ENCODE data around the gene NSMCE3.
A peak's percentile ranks its signal among the peaks of the same experiment; 100 is the strongest.
"Not testable (repeated sequence)": the region's sequence is repeated elsewhere in the genome, so short reads cannot be mapped to it uniquely, and the experiment has no call there.

Gene NSMCE3

DNA sequence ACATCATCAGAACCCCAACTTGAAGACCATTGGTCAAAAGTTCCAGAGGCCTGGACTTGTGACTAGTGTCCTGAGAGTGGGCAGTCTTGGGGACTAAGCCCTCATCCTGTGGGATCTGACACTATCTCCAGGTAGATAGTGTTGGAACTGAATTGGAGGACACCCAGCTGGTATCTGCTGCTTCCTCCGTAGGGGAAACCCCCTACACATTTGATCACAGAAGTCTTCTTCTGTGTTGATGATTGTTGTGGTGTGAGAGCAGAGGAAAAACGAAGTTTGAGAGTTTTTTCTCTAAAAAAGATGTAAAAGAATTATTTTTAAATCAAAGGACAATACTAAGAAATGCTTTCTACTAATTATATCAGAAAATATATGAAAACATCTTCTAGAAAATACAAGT is 6.9 kb downstream of the NSMCE3 start:
- Mint-ChIP-seq H3K36me3 (ENCODE audit: insufficient read depth) (peaks cover 2% of the 10 kb centered on the region), H3K9me3 (no peaks in the 10 kb centered on the region), H3K27me3 (no peaks in the 10 kb centered on the region), H3K4me3 (no peak overlapping the region), H3K4me1 (ENCODE audit: low read depth in 2 of 2) (peaks cover 12 to 26% of the 10 kb centered on the region in 2 donors), H3K27ac (peak overlapping the region in 1 of 2 donors; percentile 12)
- DNase-seq (no peak), ATAC-seq (replicated peaks) (no peak)

DNA sequence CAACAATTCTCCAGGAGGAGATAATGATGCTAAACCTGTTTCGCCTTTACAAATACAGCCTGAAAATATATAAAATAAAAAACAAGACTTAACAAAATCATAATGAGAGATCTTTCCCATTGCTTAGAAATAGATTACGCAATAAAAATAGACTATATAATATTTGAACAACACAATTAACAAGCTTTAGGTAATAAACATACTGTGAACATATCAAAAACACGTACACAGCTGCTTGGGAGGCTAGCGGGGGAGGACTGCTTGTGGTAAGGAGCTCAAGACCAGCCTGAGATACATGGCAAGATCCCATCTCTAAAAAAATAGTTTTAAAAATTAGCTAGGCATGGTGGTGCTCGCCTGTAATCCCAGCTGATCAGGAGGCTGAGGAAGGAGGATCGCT is 8.7 kb downstream of the NSMCE3 start:
- ATAC-seq (replicated peaks) (no peak), DNase-seq (no peak)
- Mint-ChIP-seq H3K4me1 (ENCODE audit: low read depth in 2 of 2) (peaks cover 1 to 10% of the 10 kb centered on the region in 2 donors), H3K27me3 (peaks cover 0 to 1% of the 10 kb centered on the region in 2 donors), H3K36me3 (ENCODE audit: insufficient read depth) (no peaks in the 10 kb centered on the region), H3K4me3 (no peak overlapping the region), H3K27ac (no peak overlapping the region), H3K9me3 (no peaks in the 10 kb centered on the region)

GRCh38 chr15:29259233-29259632 is 10.4 kb downstream of the NSMCE3 start:
- Mint-ChIP-seq H3K9me3 (no peaks in the 10 kb centered on the region), H3K4me3 (no peak overlapping the region), H3K4me1 (ENCODE audit: low read depth in 2 of 2) (no peaks in the 10 kb centered on the region), H3K27ac (no peak overlapping the region), H3K36me3 (ENCODE audit: insufficient read depth) (no peaks in the 10 kb centered on the region), H3K27me3 (peaks cover 0 to 4% of the 10 kb centered on the region in 2 donors)
- ATAC-seq (replicated peaks) (no peak), DNase-seq (no peak)

DNA sequence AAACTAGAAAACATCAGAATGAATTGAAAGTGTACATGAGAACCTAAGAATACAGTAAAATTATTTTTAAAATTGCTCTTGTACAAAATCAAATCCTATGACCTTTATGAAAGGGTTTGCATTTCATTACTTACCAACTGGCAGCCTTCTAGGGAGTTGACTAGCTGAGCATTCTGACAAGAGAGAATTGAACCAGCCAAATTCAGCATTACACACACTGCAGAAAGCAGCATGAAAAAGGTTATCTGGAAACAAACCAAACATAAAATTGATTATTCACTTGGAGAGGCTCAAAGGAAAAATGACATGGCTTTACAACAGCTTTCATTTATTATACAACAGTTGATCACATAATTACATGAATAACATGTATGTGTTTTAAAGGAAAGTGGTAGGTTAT is 17.4 kb downstream of the NSMCE3 start:
- Mint-ChIP-seq H3K27me3 (peaks cover 0 to 9% of the 10 kb centered on the region in 2 donors), H3K9me3 (no peaks in the 10 kb centered on the region), H3K27ac (no peak overlapping the region), H3K4me1 (ENCODE audit: low read depth in 2 of 2) (no peaks in the 10 kb centered on the region), H3K36me3 (ENCODE audit: insufficient read depth) (no peaks in the 10 kb centered on the region), H3K4me3 (no peak overlapping the region)
- ATAC-seq (replicated peaks) (no peak), DNase-seq (no peak)

DNA sequence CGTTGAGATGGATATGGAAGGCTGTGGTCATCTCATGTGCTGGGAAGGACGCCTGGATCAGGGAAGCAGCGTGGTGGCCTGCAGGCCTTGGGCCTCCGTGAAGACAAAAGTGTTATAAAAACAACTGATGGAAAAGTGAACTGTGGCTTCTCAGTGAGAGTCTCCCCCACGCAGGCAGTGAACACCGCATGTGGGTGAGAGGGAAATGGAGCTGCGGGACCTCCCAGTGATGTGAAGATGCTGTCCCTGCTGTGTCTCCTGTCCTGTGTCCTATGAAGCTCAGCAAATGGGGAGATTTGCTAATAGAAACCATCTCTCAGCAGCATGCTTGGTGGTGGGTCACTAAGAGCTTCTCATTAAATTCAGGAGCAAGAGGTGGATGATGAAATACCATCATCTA is 25.1 kb downstream of the NSMCE3 start:
- Mint-ChIP-seq H3K27ac (no peak overlapping the region), H3K36me3 (ENCODE audit: insufficient read depth) (no peaks in the 10 kb centered on the region), H3K9me3 (no peaks in the 10 kb centered on the region), H3K27me3 (peaks cover 11 to 25% of the 10 kb centered on the region in 2 donors), H3K4me3 (no peak overlapping the region), H3K4me1 (ENCODE audit: low read depth in 2 of 2) (no peaks in the 10 kb centered on the region)
- ATAC-seq (replicated peaks), result no peak
- DNase-seq, result no peak

DNA sequence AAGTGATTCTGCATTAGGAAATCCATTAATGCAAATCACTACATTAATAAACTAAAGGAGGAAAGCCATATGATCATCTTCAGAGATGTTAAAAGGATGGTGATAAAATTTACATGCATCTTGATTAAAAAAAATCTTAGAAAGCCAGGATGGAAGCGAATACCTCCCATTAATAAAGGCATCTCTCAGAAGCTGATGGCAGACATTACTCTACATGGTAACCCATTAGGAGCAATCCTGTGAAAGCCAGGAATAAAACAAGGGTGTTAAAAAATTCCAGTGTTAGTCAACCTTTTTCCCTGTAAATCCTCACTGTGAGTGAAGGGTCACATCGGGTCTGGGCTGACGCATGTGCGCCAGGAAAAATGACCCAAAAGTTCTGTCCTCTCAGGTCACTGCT is 25.5 kb downstream of the NSMCE3 start:
- Mint-ChIP-seq H3K36me3 (ENCODE audit: insufficient read depth) (no peaks in the 10 kb centered on the region), H3K4me1 (ENCODE audit: low read depth in 2 of 2) (no peaks in the 10 kb centered on the region), H3K4me3 (no peak overlapping the region), H3K27me3 (peaks cover 16 to 30% of the 10 kb centered on the region in 2 donors), H3K9me3 (no peaks in the 10 kb centered on the region), H3K27ac (no peak overlapping the region)
- DNase-seq (no peak), ATAC-seq (replicated peaks) (no peak)

DNA sequence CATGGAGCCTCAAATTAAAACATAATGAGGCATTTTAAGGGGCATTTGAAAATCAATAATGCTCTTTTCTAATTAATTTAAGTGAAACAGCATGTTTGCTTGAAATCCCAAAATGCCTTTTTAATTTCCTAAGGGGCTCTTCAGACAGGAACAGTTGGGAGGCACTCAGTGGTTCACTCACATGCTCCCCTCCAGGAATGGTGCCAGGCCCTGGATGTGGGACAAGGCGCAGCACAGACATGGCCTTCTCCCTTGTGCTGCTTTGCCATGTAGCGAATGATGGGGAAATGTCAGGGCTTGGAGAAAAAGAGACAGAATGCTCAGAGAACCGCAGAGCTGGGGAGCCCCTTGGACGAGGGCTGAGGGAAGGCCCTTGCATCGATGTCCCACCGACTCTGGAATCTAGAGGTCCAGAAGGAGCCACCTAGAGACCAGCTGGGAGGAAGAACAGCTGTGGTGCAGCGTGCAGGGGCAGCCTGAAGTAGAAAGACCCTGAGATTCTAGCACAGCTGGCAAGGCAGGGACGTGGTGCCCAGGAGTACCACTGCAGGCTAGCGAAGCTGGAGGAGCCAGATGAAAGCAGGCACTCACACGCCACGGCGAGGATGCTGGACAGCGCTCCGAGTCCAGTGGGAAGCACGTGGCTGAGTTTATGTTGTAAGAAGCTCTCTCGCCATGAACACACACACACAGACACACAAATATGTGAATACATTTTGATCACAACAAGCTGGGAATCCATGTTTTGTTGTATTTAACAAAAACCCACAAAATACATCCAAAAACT is 27.0 kb downstream of the NSMCE3 start:
- Mint-ChIP-seq H3K27me3 (peaks cover 16 to 41% of the 10 kb centered on the region in 2 donors), H3K36me3 (ENCODE audit: insufficient read depth) (no peaks in the 10 kb centered on the region), H3K27ac (no peak overlapping the region), H3K4me1 (ENCODE audit: low read depth in 2 of 2) (no peaks in the 10 kb centered on the region), H3K4me3 (no peak overlapping the region), H3K9me3 (no peaks in the 10 kb centered on the region)
- ATAC-seq (replicated peaks), result no peak
- DNase-seq, result no peak

GRCh38 chr15:29241207-29241606 is 28.4 kb downstream of the NSMCE3 start:
- Mint-ChIP-seq H3K9me3 (no peaks in the 10 kb centered on the region), H3K4me3 (no peak overlapping the region), H3K27me3 (peaks cover 23 to 50% of the 10 kb centered on the region in 2 donors), H3K36me3 (ENCODE audit: insufficient read depth) (no peaks in the 10 kb centered on the region), H3K4me1 (ENCODE audit: low read depth in 2 of 2) (no peaks in the 10 kb centered on the region), H3K27ac (no peak overlapping the region)
- ATAC-seq (replicated peaks) (no peak), DNase-seq (no peak)

DNA sequence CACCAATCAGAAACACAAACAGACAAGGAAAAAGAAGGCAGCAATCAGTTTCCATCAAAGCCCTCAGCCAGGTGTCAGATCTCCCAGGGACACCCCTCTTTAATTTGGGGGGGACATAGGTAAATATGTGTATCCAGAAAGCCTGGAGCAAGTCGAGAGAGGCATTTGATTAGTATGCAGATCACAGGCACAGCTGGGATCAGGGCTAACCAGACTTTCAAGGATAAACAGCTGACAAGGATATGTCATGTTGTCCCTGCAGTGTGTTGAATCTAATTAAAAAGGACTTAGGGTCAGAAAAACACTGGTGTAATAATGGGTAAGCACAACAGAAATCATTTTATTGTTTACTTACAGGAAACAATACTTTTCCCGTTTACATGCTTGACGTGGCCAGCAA is 30.2 kb downstream of the NSMCE3 start:
- no peaks in the 10 kb centered on the region for H3K4me1 Mint-ChIP-seq (ENCODE audit: low read depth in 2 of 2)
- H3K36me3 Mint-ChIP-seq (ENCODE audit: insufficient read depth), result no peaks in the 10 kb centered on the region
- DNase-seq (no peak), ATAC-seq (replicated peaks) (no peak)
- H3K9me3 Mint-ChIP-seq, result peaks cover 0 to 3% of the 10 kb centered on the region in 2 donors
- H3K4me3 Mint-ChIP-seq, result no peak overlapping the region
- no peak overlapping the region for H3K27ac Mint-ChIP-seq
- peaks cover 42 to 63% of the 10 kb centered on the region in 2 donors for H3K27me3 Mint-ChIP-seq

- H3K27ac Mint-ChIP-seq, result no peak overlapping the region
- H3K4me1 Mint-ChIP-seq (ENCODE audit: low read depth in 2 of 2), result no peaks in the 10 kb centered on the region
- DNase-seq (no peak), ATAC-seq (replicated peaks) (no peak)
- no peak overlapping the region for H3K4me3 Mint-ChIP-seq
- no peaks in the 10 kb centered on the region for H3K36me3 Mint-ChIP-seq (ENCODE audit: insufficient read depth)
- peaks cover 37 to 58% of the 10 kb centered on the region in 2 donors for H3K27me3 Mint-ChIP-seq
- H3K9me3 Mint-ChIP-seq, result peaks cover 0 to 3% of the 10 kb centered on the region in 2 donors
Observed at GRCh38 chr15:29233566-29233965, 36.1 kb downstream of the NSMCE3 start.

DNA sequence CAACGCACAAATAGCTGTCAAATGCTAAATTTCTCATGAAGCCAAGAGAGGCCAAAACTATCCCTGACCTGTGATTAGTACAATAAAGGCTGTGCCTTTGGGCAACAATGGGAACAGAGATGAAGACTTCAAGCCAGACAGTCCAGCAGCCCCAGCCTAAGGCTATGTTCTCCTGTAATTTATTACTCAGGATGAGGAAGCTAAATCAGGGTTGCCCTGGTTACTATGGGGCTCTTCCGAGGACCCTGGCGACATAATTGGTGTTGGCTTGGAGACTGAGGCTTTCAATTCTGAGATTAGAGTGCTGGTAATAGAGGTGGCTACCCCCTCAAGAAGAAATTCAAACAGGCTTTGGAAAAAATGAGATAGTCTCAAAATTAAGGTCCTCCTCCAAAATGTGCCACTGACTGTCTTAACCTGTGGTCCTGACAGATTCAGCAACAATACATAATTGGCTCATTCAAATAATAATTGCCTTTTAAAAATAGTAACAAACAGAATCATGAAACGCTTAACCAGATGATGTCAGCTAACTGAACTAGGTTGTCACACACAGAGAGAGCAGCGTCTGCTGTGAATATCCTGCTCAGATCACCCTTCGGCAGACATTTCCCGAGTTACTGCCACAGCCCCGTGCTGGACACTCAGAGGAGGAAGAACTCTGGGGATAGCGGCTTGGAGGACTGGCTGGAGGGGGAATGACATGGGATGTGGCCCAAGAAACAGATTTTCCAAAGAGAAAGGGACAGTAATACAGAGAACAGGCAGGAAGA is 43.0 kb downstream of the NSMCE3 start:
- ATAC-seq (replicated peaks), result no peak
- no peaks in the 10 kb centered on the region for H3K9me3 Mint-ChIP-seq
- no peak for DNase-seq
- H3K36me3 Mint-ChIP-seq (ENCODE audit: insufficient read depth), result no peaks in the 10 kb centered on the region
- no peak overlapping the region for H3K27ac Mint-ChIP-seq
- H3K4me3 Mint-ChIP-seq, result no peak overlapping the region
- H3K4me1 Mint-ChIP-seq (ENCODE audit: low read depth in 2 of 2), result no peaks in the 10 kb centered on the region
- peaks cover 57 to 68% of the 10 kb centered on the region in 2 donors for H3K27me3 Mint-ChIP-seq

DNA sequence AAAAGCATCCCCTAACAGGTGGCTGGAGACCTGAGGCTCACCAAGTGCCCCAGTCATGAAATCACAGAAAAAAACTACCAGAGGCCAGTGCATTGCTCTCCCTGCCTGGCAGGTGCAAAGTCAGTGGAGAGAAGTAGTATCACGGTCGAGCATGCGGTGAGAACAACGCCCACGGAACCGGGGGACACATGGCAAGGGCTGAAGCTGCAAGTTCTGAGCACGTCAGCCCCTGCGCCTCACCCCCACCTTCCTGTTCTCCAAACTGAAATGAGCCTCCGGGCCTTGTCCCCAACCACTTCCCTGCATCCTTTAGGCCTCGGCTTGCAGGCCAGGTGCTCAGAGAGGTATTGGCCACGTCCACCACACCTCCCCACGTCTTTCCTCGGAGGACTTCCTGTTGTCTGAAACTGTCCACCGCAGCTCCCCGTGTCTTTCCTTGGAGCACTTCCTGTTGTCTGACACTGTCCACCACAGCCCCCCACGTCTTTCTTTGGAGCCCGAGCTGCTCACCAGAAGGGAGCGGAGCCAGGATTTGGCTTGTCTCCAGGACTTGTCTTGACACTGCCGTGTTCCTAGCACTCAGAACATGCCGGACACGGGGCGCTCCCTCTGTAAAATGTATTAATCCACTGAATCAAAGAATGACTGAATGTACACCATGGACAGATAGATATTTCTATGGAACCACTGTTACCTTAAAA is 43.9 kb downstream of the NSMCE3 start:
- no peaks in the 10 kb centered on the region for H3K36me3 Mint-ChIP-seq (ENCODE audit: insufficient read depth)

GRCh38 chr15:29224987-29225363 is 44.6 kb downstream of the NSMCE3 start:
- not testable (repeated sequence) for DNase-seq; H3K4me1 Mint-ChIP-seq (ENCODE audit: low read depth in 2 of 2); H3K27ac Mint-ChIP-seq; H3K4me3 Mint-ChIP-seq; H3K9me3 Mint-ChIP-seq; ATAC-seq (replicated peaks); H3K36me3 Mint-ChIP-seq (ENCODE audit: insufficient read depth)
- peaks cover 55 to 56% of the 10 kb centered on the region in 2 donors for H3K27me3 Mint-ChIP-seq

More for the DNA sequence above, 43.9 kb downstream of the NSMCE3 start:
- H3K9me3 Mint-ChIP-seq, result no peaks in the 10 kb centered on the region
- DNase-seq (no peak), ATAC-seq (replicated peaks) (no peak)
- H3K4me3 Mint-ChIP-seq, result no peak overlapping the region
- H3K27me3 Mint-ChIP-seq, result peaks cover 60 to 62% of the 10 kb centered on the region in 2 donors
- H3K27ac Mint-ChIP-seq, result no peak overlapping the region
- no peaks in the 10 kb centered on the region for H3K4me1 Mint-ChIP-seq (ENCODE audit: low read depth in 2 of 2)

Data from effector memory CD8-positive, alpha-beta T cell (primary cell).